HepG2 (cell line): ENCODE measurements around the gene NOL12. TPM values are rescaled to one million over a fixed set of nuclear protein-coding genes. Genes with fewer than 3 reads are reported as not detected.

Source experiments
- ATAD3A ChIP-seq: sonication (generic); formaldehyde crosslinking; IDR thresholded peaks from 2 replicates; pipeline ENCODE4 v1.4.0; 2020; ENCODE audit warnings: missing genetic modification reagents
- ATF7 ChIP-seq, 2 experiments: fragments of 450-650 bp in 1 of 2; sonication (generic) in 1 of 2; formaldehyde crosslinking in 1 of 2; IDR thresholded peaks; 2 replicates each; pipeline versions ENCODE4 v1.4.0 to v1.6.1; 2016 to 2020; ENCODE audit warnings: antibody characterized with exemption in 1 of 2, mild to moderate bottlenecking in 1 of 2, missing genetic modification reagents in 1 of 2
- EED ChIP-seq: sonication (generic); formaldehyde crosslinking; IDR thresholded peaks from 2 replicates; pipeline ENCODE4 v1.5.0; 2020; ENCODE audit warnings: mild to moderate bottlenecking, missing genetic modification reagents
- GATAD1 ChIP-seq: IDR thresholded peaks from 2 replicates; pipeline ENCODE4 v1.6.1; 2016; ENCODE audit warnings: missing genetic modification reagents, missing compliant biosample characterization
- MTA1 ChIP-seq: sonication (generic); formaldehyde crosslinking; IDR thresholded peaks from 2 replicates; pipeline ENCODE4 v1.4.0; 2020; ENCODE audit warnings: missing genetic modification reagents, mild to moderate bottlenecking, borderline replicate concordance
- NFATC3 ChIP-seq: sonication (generic); formaldehyde crosslinking; IDR thresholded peaks from 2 replicates; pipeline ENCODE4 v1.5.1; 2020; ENCODE audit warnings: mild to moderate bottlenecking, missing genetic modification reagents
- NFKBIZ ChIP-seq: IDR thresholded peaks from 2 replicates; pipeline ENCODE4 v1.6.1; 2018; ENCODE audit warnings: missing genetic modification reagents, missing compliant biosample characterization
- SAP130 ChIP-seq: IDR thresholded peaks from 2 replicates; pipeline ENCODE4 v1.6.1; 2016; ENCODE audit warnings: low read depth
- SMC3 ChIP-seq: IDR thresholded peaks from 2 replicates; pipeline ENCODE4 v1.6.1; 2011; ENCODE audit warnings: low read length, improper control_type of control experiment
- SPEN ChIP-seq: sonication (generic); formaldehyde crosslinking; IDR thresholded peaks from 2 replicates; pipeline ENCODE4 v1.5.1; 2020; ENCODE audit warnings: low read depth, mild to moderate bottlenecking, missing genetic modification reagents
- TBX2 ChIP-seq: sonication (generic); formaldehyde crosslinking; IDR thresholded peaks from 2 replicates; pipeline ENCODE4 v1.5.0; 2020; ENCODE audit warnings: missing genetic modification reagents, mild to moderate bottlenecking, borderline replicate concordance
- TOE1 ChIP-seq: sonication (generic); formaldehyde crosslinking; IDR thresholded peaks from 2 replicates; pipeline ENCODE4 v1.4.0; 2020; ENCODE audit warnings: mild to moderate bottlenecking, missing genetic modification reagents
- YY1 ChIP-seq: IDR thresholded peaks from 2 replicates; pipeline ENCODE4 v1.6.1; 2011; ENCODE audit warnings: low read length, low read depth, moderate library complexity, mild to moderate bottlenecking; ENCODE audit not compliant: insufficient read depth, insufficient replicate concordance
- ZBTB21 ChIP-seq: sonication (generic); formaldehyde crosslinking; IDR thresholded peaks from 2 replicates; pipeline ENCODE4 v1.4.0; 2020; ENCODE audit warnings: missing genetic modification reagents
- ZBTB25 ChIP-seq: IDR thresholded peaks from 2 replicates; pipeline ENCODE4 v1.6.1; 2018; ENCODE audit warnings: missing genetic modification reagents
- ZBTB42 ChIP-seq: sonication (generic); formaldehyde crosslinking; IDR thresholded peaks from 2 replicates; pipeline ENCODE4 v1.5.0; 2020; ENCODE audit warnings: mild to moderate bottlenecking, missing genetic modification reagents
- ZBTB7A ChIP-seq: sonication (generic); formaldehyde crosslinking; IDR thresholded peaks from 2 replicates; pipeline ENCODE4 v1.8.0; 2022; ENCODE audit warnings: mild to moderate bottlenecking, missing genetic modification reagents
- ZFAT ChIP-seq: sonication (generic); formaldehyde crosslinking; conservative IDR thresholded peaks from 2 replicates; pipeline ENCODE4 v1.8.1; 2023; ENCODE audit warnings: missing genetic modification reagents, inconsistent platforms
- ZNF12 ChIP-seq: sonication (generic); formaldehyde crosslinking; IDR thresholded peaks from 2 replicates; pipeline ENCODE4 v1.5.0; 2020; ENCODE audit warnings: missing genetic modification reagents
- ZNF572 ChIP-seq: sonication (generic); formaldehyde crosslinking; IDR thresholded peaks from 2 replicates; pipeline ENCODE4 v1.5.1; 2020; ENCODE audit warnings: mild to moderate bottlenecking, missing genetic modification reagents
- ZNF574 ChIP-seq: sonication (generic); formaldehyde crosslinking; IDR thresholded peaks from 2 replicates; pipeline ENCODE4 v1.4.0; 2020; ENCODE audit warnings: missing genetic modification reagents
- ZNF724P ChIP-seq: sonication (generic); formaldehyde crosslinking; IDR thresholded peaks from 2 replicates; pipeline ENCODE4 v1.8.0; 2022; ENCODE audit warnings: missing genetic modification reagents, borderline replicate concordance
- ZNF883 ChIP-seq: sonication (generic); formaldehyde crosslinking; IDR thresholded peaks from 2 replicates; pipeline ENCODE4 v1.5.1; 2020; ENCODE audit warnings: mild to moderate bottlenecking, missing genetic modification reagents; ENCODE audit errors: not compliant biosample characterization
- polyA plus RNA-seq, 8 experiments: library from polyadenylated mRNA; depleted of rRNA in 3 of 8; stranded (reverse) in 7 of 8; unstranded in 1 of 8; fragments of >200 nt; fragmentation: Illumina TruSeq in 4 of 8; extraction: Trizol in 4 of 8; gene quantifications; 2 replicates each; pipeline versions ENCODE4 v1.2.1 to v1.2.3, GENCODE V29; 2011 to 2016; ENCODE audit warnings: low read depth in 4 of 8, missing spikeins in 1 of 8, mixed read lengths in 1 of 8; ENCODE audit not compliant: insufficient read depth in 1 of 8
- total RNA-seq, 5 experiments: library from RNA; depleted of rRNA; stranded (reverse); fragments of >200 nt; fragmentation: Illumina TruSeq; extraction: Trizol; gene quantifications; 2 replicates each; pipeline ENCODE4 v1.2.3, GENCODE V29; 2016; ENCODE audit warnings: low read depth in 1 of 5
- TF ChIP-seq, protein P1 (sequence below): sonication (generic); formaldehyde crosslinking; IDR thresholded peaks from 2 replicates; pipeline ENCODE4 v1.5.1; 2020; ENCODE audit warnings: mild to moderate bottlenecking, missing genetic modification reagents, moderate library complexity

The NOL12 gene
- total and polyA plus RNA-seq, 2 of the 13 experiments (the other 11 are each of a cell fraction or from before 2014, with no cell fraction given), result 14.3 to 31.4 TPM

DNA sequence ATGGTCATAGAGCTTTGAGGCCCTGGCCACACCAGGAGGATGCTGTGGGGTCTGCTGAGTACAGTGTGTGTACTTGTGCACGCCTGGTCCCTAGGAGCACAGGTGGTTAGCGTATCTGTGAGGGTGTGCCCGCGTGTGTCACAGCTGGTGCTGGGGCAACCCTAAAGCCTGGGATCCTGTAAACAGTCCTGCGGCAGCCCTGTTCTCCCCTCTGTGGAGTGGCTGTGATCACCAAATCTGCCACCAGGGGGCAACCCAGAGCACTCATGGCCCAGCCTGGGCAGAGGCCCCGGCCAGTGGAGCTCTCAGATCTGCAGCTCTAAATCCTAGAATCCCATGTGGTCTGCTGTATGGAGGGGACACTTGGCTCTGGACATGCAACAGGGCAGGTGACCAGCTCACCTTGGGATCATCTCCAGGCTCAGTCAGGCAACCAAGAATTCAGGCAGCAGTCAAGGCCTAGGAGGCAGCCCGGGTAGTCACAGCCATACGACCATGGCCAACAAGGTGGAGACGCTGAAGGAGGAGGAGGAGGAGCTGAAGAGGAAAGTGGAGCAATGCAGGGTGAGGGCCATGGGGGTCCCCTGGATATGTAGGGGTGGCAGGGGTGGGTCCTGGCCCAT lies 42.8 kb upstream of the NOL12 start (continued):
- TF ChIP-seq ZNF574 (CRISPR knock-in tag), result peak; percentile 30; the same call in 1 of the 2 replicates
- peak; percentile 32; the same call in 1 of the 2 replicates for TF ChIP-seq ZNF724P (CRISPR knock-in tag)
- TF ChIP-seq TOE1 (CRISPR knock-in tag), result no peak
- 0 out of 2 replicates have a peak, but pooled peaks have one; percentile 30 for TF ChIP-seq ZBTB7A
- no peak for TF ChIP-seq ZBTB21 (CRISPR knock-in tag)
- no peak for TF ChIP-seq NFATC3 (CRISPR knock-in tag)
- no peak for TF ChIP-seq ZBTB25
- TF ChIP-seq GATAD1 (CRISPR knock-in tag), result 0 out of 2 replicates have a peak, but pooled peaks have one; percentile 18
- TF ChIP-seq ATF7 (IDR thresholded peaks at IDR 0.05), result no peak
- no peak for TF ChIP-seq ATF7 (CRISPR knock-in tag; IDR thresholded peaks at IDR 0.05)
- no peak for TF ChIP-seq ZNF12 (CRISPR knock-in tag)
- no peak for TF ChIP-seq SPEN (CRISPR knock-in tag)
- TF ChIP-seq SMC3, result peak; percentile 62
- no peak for TF ChIP-seq TBX2 (CRISPR knock-in tag)
- TF ChIP-seq ZNF883, result no peak
- no peak for TF ChIP-seq YY1
- peak; percentile 32; the same call in 1 of the 2 replicates for TF ChIP-seq SAP130 (CRISPR knock-in tag)
- no peak for TF ChIP-seq EED (CRISPR knock-in tag)
- TF ChIP-seq NFKBIZ (CRISPR knock-in tag), result no peak
- TF ChIP-seq ATAD3A (CRISPR knock-in tag), result no peak
- TF ChIP-seq ZBTB42 (CRISPR knock-in tag), result no peak
- TF ChIP-seq, protein P1, sequence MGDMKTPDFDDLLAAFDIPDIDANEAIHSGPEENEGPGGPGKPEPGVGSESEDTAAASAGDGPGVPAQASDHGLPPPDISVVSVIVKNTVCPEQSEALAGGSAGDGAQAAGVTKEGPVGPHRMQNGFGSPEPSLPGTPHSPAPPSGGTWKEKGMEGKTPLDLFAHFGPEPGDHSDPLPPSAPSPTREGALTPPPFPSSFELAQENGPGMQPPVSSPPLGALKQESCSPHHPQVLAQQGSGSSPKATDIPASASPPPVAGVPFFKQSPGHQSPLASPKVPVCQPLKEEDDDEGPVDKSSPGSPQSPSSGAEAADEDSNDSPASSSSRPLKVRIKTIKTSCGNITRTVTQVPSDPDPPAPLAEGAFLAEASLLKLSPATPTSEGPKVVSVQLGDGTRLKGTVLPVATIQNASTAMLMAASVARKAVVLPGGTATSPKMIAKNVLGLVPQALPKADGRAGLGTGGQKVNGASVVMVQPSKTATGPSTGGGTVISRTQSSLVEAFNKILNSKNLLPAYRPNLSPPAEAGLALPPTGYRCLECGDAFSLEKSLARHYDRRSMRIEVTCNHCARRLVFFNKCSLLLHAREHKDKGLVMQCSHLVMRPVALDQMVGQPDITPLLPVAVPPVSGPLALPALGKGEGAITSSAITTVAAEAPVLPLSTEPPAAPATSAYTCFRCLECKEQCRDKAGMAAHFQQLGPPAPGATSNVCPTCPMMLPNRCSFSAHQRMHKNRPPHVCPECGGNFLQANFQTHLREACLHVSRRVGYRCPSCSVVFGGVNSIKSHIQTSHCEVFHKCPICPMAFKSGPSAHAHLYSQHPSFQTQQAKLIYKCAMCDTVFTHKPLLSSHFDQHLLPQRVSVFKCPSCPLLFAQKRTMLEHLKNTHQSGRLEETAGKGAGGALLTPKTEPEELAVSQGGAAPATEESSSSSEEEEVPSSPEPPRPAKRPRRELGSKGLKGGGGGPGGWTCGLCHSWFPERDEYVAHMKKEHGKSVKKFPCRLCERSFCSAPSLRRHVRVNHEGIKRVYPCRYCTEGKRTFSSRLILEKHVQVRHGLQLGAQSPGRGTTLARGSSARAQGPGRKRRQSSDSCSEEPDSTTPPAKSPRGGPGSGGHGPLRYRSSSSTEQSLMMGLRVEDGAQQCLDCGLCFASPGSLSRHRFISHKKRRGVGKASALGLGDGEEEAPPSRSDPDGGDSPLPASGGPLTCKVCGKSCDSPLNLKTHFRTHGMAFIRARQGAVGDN (CRISPR knock-in tag), result peak; percentile 64
- TF ChIP-seq ZFAT (CRISPR knock-in tag), result no peak
- TF ChIP-seq ZNF572 (CRISPR knock-in tag), result 0 out of 2 replicates have a peak, but pooled peaks have one; percentile 48
- TF ChIP-seq MTA1, result peak; percentile 20; the same call in 1 of the 2 replicates
